Chondrocyte (in vitro differentiated cells): ENCODE measurements around the gene C9orf72. TPM values are rescaled to one million over a fixed set of nuclear protein-coding genes. Genes with fewer than 3 reads are reported as not detected.

Experiments
- DNase-seq: peaks from one replicate; pipeline ENCODE4 v3.0.0; 2021; ENCODE audit warnings: mixed read lengths, low spot score
- H3K27ac Mint-ChIP-seq: one replicate; pipeline ENCODE4 v1.8.0; 2021; ENCODE audit warnings: mild to moderate bottlenecking, moderate library complexity, mixed read lengths; ENCODE audit not compliant: unreplicated experiment
- H3K27me3 Mint-ChIP-seq: 2 replicates; pipeline ENCODE4 v1.8.0; 2021; ENCODE audit warnings: low read depth, mixed read lengths
- H3K36me3 Mint-ChIP-seq: 2 replicates; pipeline ENCODE4 v1.8.0; 2021; ENCODE audit warnings: low read depth, mixed read lengths
- H3K4me1 Mint-ChIP-seq: 2 replicates; pipeline ENCODE4 v1.8.0; 2021; ENCODE audit warnings: low read depth, mild to moderate bottlenecking, mixed read lengths
- H3K4me3 Mint-ChIP-seq: one replicate; pipeline ENCODE4 v1.8.0; 2021; ENCODE audit warnings: mild to moderate bottlenecking, moderate library complexity, mixed read lengths; ENCODE audit not compliant: unreplicated experiment
- H3K9me3 Mint-ChIP-seq: 2 replicates; pipeline ENCODE4 v1.8.0; 2021; ENCODE audit warnings: low read depth, mixed read lengths
- CTCF ChIP-seq: fragments of 200-600 bp; sonication (generic); IDR thresholded peaks from 2 replicates; pipeline ENCODE4 v1.5.0; 2021; ENCODE audit warnings: antibody characterized with exemption, mild to moderate bottlenecking, moderate library complexity
- total RNA-seq: library from RNA; stranded (reverse); gene quantifications from 3 replicates; pipeline ENCODE4 v1.2.1, GENCODE V29; 2021

Gene C9orf72
- total RNA-seq, 1 donor from 2014 or later: 9.4 TPM

- peaks cover 10% of the 10 kb centered on the region for H3K36me3 Mint-ChIP-seq
- H3K27ac Mint-ChIP-seq: no peak overlapping the region
- no peak overlapping the region for H3K4me3 Mint-ChIP-seq
- no peaks in the 10 kb centered on the region for H3K27me3 Mint-ChIP-seq
- H3K4me1 Mint-ChIP-seq: no peaks in the 10 kb centered on the region
- no peak for TF ChIP-seq CTCF
- H3K9me3 Mint-ChIP-seq: no peaks in the 10 kb centered on the region
- DNase-seq: no peak
These were observed 24.0 kb downstream of the C9orf72 start for GRCh38 chr9:27549196-27549755.

- Mint-ChIP-seq H3K4me3 (no peak overlapping the region), H3K27ac (no peak overlapping the region), H3K27me3 (no peaks in the 10 kb centered on the region), H3K9me3 (no peaks in the 10 kb centered on the region), H3K36me3 (peaks cover 3% of the 10 kb centered on the region), H3K4me1 (no peaks in the 10 kb centered on the region)
- DNase-seq: no peak
- TF ChIP-seq CTCF: peak; percentile 85
These were observed 25.1 kb downstream of the C9orf72 start for GRCh38 chr9:27548055-27548741.

GRCh38 chr9:27545471-27545870 lies 27.8 kb downstream of the C9orf72 start:
- Mint-ChIP-seq H3K4me3 (no peak overlapping the region), H3K4me1 (peaks cover 13% of the 10 kb centered on the region), H3K27me3 (no peaks in the 10 kb centered on the region), H3K36me3 (peaks cover 2% of the 10 kb centered on the region), H3K9me3 (no peaks in the 10 kb centered on the region), H3K27ac (no peak overlapping the region)
- no peak for TF ChIP-seq CTCF
- DNase-seq: no peak

GRCh38 chr9:27542508-27542907 lies 30.8 kb downstream of the C9orf72 start:
- no peak for DNase-seq
- H3K36me3 Mint-ChIP-seq: peaks cover 2% of the 10 kb centered on the region
- H3K27ac Mint-ChIP-seq: no peak overlapping the region
- TF ChIP-seq CTCF: no peak
- H3K27me3 Mint-ChIP-seq: no peaks in the 10 kb centered on the region
- H3K4me3 Mint-ChIP-seq: no peak overlapping the region
- peaks cover 27% of the 10 kb centered on the region for H3K4me1 Mint-ChIP-seq
- no peaks in the 10 kb centered on the region for H3K9me3 Mint-ChIP-seq

GRCh38 chr9:27541740-27542139 lies 31.5 kb downstream of the C9orf72 start:
- H3K4me3 Mint-ChIP-seq: no peak overlapping the region
- no peak for DNase-seq
- TF ChIP-seq CTCF: no peak
- H3K27ac Mint-ChIP-seq: no peak overlapping the region
- H3K9me3 Mint-ChIP-seq: no peaks in the 10 kb centered on the region
- peaks cover 34% of the 10 kb centered on the region for H3K4me1 Mint-ChIP-seq
- H3K36me3 Mint-ChIP-seq: peaks cover 2% of the 10 kb centered on the region
- H3K27me3 Mint-ChIP-seq: no peaks in the 10 kb centered on the region
